K562 (cell line): ENCODE measurements around the gene ENO3. TPM values are rescaled to one million over a fixed set of nuclear protein-coding genes. Genes with fewer than 3 reads are reported as not detected.
A peak's percentile ranks its signal among the peaks of the same experiment; 100 is the strongest.

ENCODE experiments used
- ATAC-seq: fragments of 200-7000 bp; cut with Tn5 transposase; 3 replicates; pipeline ENCODE4 v1.9.1; 2020; ENCODE audit warnings: moderate library complexity
- BruUV-seq: library from RNA; stranded (reverse); fragments of 400-500 nt; replicated peaks from 2 replicates; lab custom pipeline; 2021; lab: Mats Ljungman, UMichigan
- CTCF ChIA-PET: fragments of 300-600 bp; formaldehyde crosslinking; extraction: SDS; loops from one replicate; lab custom pipeline; 2021; ENCODE audit warnings: low intra/inter-chr PET ratio; lab: Yijun Ruan, JAX
- POLR2A ChIA-PET: fragments of 300-600, 350-650 bp; sonication (Branson Sonifier 250); formaldehyde crosslinking; extraction: SDS; loops from one replicate; lab custom pipeline; 2021; ENCODE audit warnings: antibody characterized with exemption, inconsistent platforms; lab: Yijun Ruan, JAX
- DNase-seq, 4 experiments: peaks; one replicate each; pipeline versions ENCODE4 v3.0.0 to v3.0.0-alpha.2; 2011 to 2018; ENCODE audit warnings: low spot score in 3 of 4, mixed read lengths in 3 of 4; ENCODE audit errors: extremely low read depth in 1 of 4
- FAIRE-seq: peaks from 2 replicates; lab custom pipeline; 2011; peaks lifted over from hg19 to GRCh38; lab: Jason Lieb, UNC
- H2AFZ ChIP-seq: 2 replicates; pipeline ENCODE4 v1.6.0; 2011; ENCODE audit warnings: low read depth, low read length, control low read depth, inconsistent platforms
- H3K27ac ChIP-seq: fragments of 200-600 bp; 3 replicates; pipeline ENCODE4 v1.8.0; 2011; ENCODE audit warnings: low read depth, mild to moderate bottlenecking, control low read depth, inconsistent platforms, low read length, moderate library complexity, mixed read lengths; ENCODE audit errors: extremely low read depth
- H3K27me3 ChIP-seq, 2 experiments: fragments of 300-600 bp in 1 of 2; 2 replicates in 1 of 2; 3 replicates in 1 of 2; pipeline versions ENCODE4 v1.6.0 to v1.8.0; 2011; ENCODE audit warnings: inconsistent platforms in 2 of 2, low read length in 2 of 2, mild to moderate bottlenecking in 1 of 2, mixed read lengths in 1 of 2, moderate library complexity in 1 of 2; ENCODE audit not compliant: control insufficient read depth in 2 of 2, insufficient read depth in 2 of 2
- H3K36me3 ChIP-seq: fragments of 300-600 bp; 3 replicates; pipeline ENCODE4 v1.8.0; 2011; ENCODE audit warnings: mild to moderate bottlenecking, low read length, inconsistent platforms; ENCODE audit not compliant: control insufficient read depth, insufficient read depth
- H3K4me1 ChIP-seq, 2 experiments: fragments of 200-600 bp in 1 of 2; replicated peaks in 1 of 2; 2 replicates in 1 of 2; 3 replicates in 1 of 2; pipeline versions ENCODE4 v1.5.1 to v1.8.0; 2011; ENCODE audit warnings: inconsistent platforms in 2 of 2, low read length in 2 of 2, mild to moderate bottlenecking in 1 of 2, mixed read lengths in 1 of 2, moderate library complexity in 1 of 2; ENCODE audit not compliant: control insufficient read depth in 2 of 2, insufficient read depth in 2 of 2
- H3K4me2 ChIP-seq: 2 replicates; pipeline ENCODE4 v1.6.1; 2011; ENCODE audit warnings: low read length, control low read depth, inconsistent platforms, mixed read lengths; ENCODE audit not compliant: insufficient read depth
- H3K4me3 ChIP-seq: fragments of 200-600 bp; sonication (generic), shearing (Covaris generic); 2 replicates; pipeline ENCODE4 v1.5.1; 2016; ENCODE audit warnings: control low read depth, inconsistent platforms
- H3K79me2 ChIP-seq: fragments of 200-600 bp; 3 replicates; pipeline ENCODE4 v1.8.0; 2011; ENCODE audit warnings: low read length, inconsistent platforms; ENCODE audit not compliant: control insufficient read depth, insufficient read depth
- H3K9ac ChIP-seq, 2 experiments: 2 replicates each; pipeline versions ENCODE4 v1.6.0 to v1.6.1; 2011; ENCODE audit warnings: low read depth in 2 of 2, low read length in 2 of 2, control low read depth in 1 of 2, inconsistent platforms in 1 of 2, mild to moderate bottlenecking in 1 of 2, mixed read lengths in 1 of 2; ENCODE audit not compliant: insufficient read depth in 1 of 2
- H3K9me1 ChIP-seq: one replicate; pipeline ENCODE4 v1.6.0; 2011; ENCODE audit warnings: inconsistent platforms, mild to moderate bottlenecking, low read length, moderate library complexity; ENCODE audit not compliant: control insufficient read depth, insufficient read depth
- H3K9me3 ChIP-seq: replicated peaks from 2 replicates; pipeline ENCODE4 v1.5.1; 2011; ENCODE audit warnings: low read depth, low read length, inconsistent platforms; ENCODE audit not compliant: control insufficient read depth, insufficient read depth
- H4K20me1 ChIP-seq: replicated peaks from 2 replicates; pipeline ENCODE4 v1.6.1; 2011; ENCODE audit warnings: low read length, inconsistent platforms, mixed read lengths; ENCODE audit not compliant: control insufficient read depth, insufficient read depth
- C11orf30 ChIP-seq: fragments of 450-650 bp; IDR thresholded peaks from 2 replicates; pipeline ENCODE4 v1.6.1; 2016; ENCODE audit warnings: low read depth, mild to moderate bottlenecking
- ILK ChIP-seq: fragments of 450-650 bp; IDR thresholded peaks from 2 replicates; pipeline ENCODE4 v1.6.1; 2016; ENCODE audit warnings: missing genetic modification characterization, low read depth, mild to moderate bottlenecking, missing compliant biosample characterization, moderate library complexity, borderline replicate concordance
- KLF1 ChIP-seq: fragments of 450-650 bp; IDR thresholded peaks from 2 replicates; pipeline ENCODE4 v1.6.1; 2016; ENCODE audit warnings: missing genetic modification characterization, missing compliant biosample characterization
- LEF1 ChIP-seq: fragments of 450-650 bp; IDR thresholded peaks from 2 replicates; pipeline ENCODE4 v1.6.1; 2016; ENCODE audit warnings: mild to moderate bottlenecking
- NFATC3 ChIP-seq: fragments of 450-650 bp; IDR thresholded peaks from 2 replicates; pipeline ENCODE4 v1.6.1; 2017; ENCODE audit warnings: mild to moderate bottlenecking
- RFX1 ChIP-seq: fragments of 450-650 bp; IDR thresholded peaks from 2 replicates; pipeline ENCODE4 v1.6.1; 2016; ENCODE audit warnings: mild to moderate bottlenecking, moderate library complexity
- SAFB ChIP-seq: fragments of 200-400 bp; formaldehyde crosslinking; IDR thresholded peaks from 2 replicates; pipeline ENCODE4 v1.6.1; 2017; ENCODE audit warnings: low read depth, low read length, borderline replicate concordance
- SMC3 ChIP-seq: conservative IDR thresholded peaks from 2 replicates; pipeline ENCODE4 v1.6.1; 2011; ENCODE audit warnings: low read depth, low read length, improper control_type of control experiment; ENCODE audit not compliant: insufficient read depth
- ZNF644 ChIP-seq: fragments of 200-800 bp; sonication (Bioruptor generic); IDR thresholded peaks from 2 replicates; pipeline ENCODE4 v1.6.1; 2016; ENCODE audit warnings: low read depth, missing genetic modification characterization, missing compliant biosample characterization
- ZSCAN29 ChIP-seq: fragments of 450-650 bp; IDR thresholded peaks from 2 replicates; pipeline ENCODE4 v1.6.1; 2017
- WGBS: fragments of 100-300 bp; shearing (Covaris generic); methylation state at CpG from one replicate; pipeline ENCODE4 v1.1.6; 2016; ENCODE audit warnings: low coverage, mixed read lengths; ENCODE audit not compliant: insufficient coverage; ENCODE audit errors: missing lambda C conversion rate; 5-methylcytosine and 5-hydroxymethylcytosine counted together
- in situ Hi-C: fragments of 300-500 bp; cut with MboI; formaldehyde crosslinking; loops from 4 replicates; pipeline ENCODE4 v1.15.0; 2018; ENCODE audit warnings: inconsistent platforms, mixed read lengths
- intact Hi-C: fragments of 100-400 bp; cut with micrococcal nuclease; formaldehyde crosslinking; loops from 2 replicates; pipeline ENCODE4 v1.14.2; 2022
- polyA plus RNA-seq, 8 experiments: library from polyadenylated mRNA; depleted of rRNA in 4 of 8; stranded (reverse) in 5 of 8; unstranded in 3 of 8; fragments of >200 nt; fragmentation: Nextera tagmentation in 2 of 8; fragmentation: Illumina TruSeq in 1 of 8; extraction: Ambion mirVana in 2 of 8; extraction: Trizol in 1 of 8; gene quantifications; 2 replicates each; pipeline versions ENCODE4 v1.2.1 to v1.2.3, GENCODE V29; 2011 to 2014; ENCODE audit warnings: inconsistent platforms in 1 of 8, missing spikeins in 1 of 8
- total RNA-seq, 7 experiments: library from RNA; depleted of rRNA in 6 of 7; stranded (reverse); fragments of >200 nt in 6 of 7; fragmentation: Illumina TruSeq in 2 of 7; extraction: Trizol in 2 of 7; gene quantifications; 2 replicates each; pipeline versions ENCODE4 v1.2.1 to v1.2.3, GENCODE V29; 2011 to 2021; ENCODE audit warnings: low replicate concordance in 1 of 7
- TF ChIP-seq, protein P1 (sequence below): fragments of 450-650 bp; formaldehyde crosslinking; IDR thresholded peaks from 2 replicates; pipeline ENCODE4 v1.4.0; 2022; ENCODE audit warnings: missing genetic modification characterization
- TF ChIP-seq, protein P2 (sequence below): fragments of 450-650 bp; formaldehyde crosslinking; IDR thresholded peaks from 2 replicates; pipeline ENCODE4 v1.4.0; 2022; ENCODE audit warnings: missing genetic modification characterization

ENO3 gene
- total and polyA plus RNA-seq, 9 of the 15 experiments (the other 6 are each of a cell fraction or from before 2014, with no cell fraction given): 5.7 to 17.2 (median 9.9) TPM

DNA sequence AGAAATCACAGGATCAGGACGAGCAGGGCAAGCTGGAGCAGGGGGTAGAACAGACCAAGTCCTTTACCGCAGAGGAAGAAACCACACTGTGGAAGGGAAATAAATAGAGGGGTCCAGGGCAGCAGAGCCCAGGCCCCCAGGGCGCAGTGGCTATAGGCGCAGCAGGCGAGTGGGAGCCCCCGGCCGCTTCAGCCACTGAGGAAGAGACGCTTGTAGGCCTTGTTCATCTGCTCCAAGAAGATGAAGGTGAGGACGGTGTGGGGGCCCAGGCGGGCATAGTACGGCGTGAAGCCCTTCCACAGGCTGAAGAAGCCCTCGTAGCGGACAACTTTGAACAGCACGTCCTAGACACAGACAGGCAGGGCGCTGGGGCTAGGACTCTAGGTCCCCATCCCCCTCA lies 13.4 kb upstream of the ENO3 start:
- Histone ChIP-seq H3K36me3 (peaks cover 38% of the 10 kb centered on the region), H3K4me1 (peaks cover 13 to 34% of the 10 kb centered on the region in 2 experiments; a peak in 4 of 5 replicates), H3K4me2 (no peak overlapping the region), H3K9me1 (no peaks in the 10 kb centered on the region), H3K9ac (peak overlapping the region in 1 of 2 experiments; percentile 98; a peak in 2 of 4 replicates), H3K79me2 (peaks cover 41% of the 10 kb centered on the region), H3K27me3 (no peaks in the 10 kb centered on the region), H2AFZ (no peak overlapping the region), H3K9me3 (no peaks in the 10 kb centered on the region), H3K4me3 (no peak overlapping the region), H4K20me1 (no peaks in the 10 kb centered on the region), H3K27ac (no peak overlapping the region)
- CTCF ChIA-PET: no interaction called here
- in situ Hi-C loops (no loop called here), intact Hi-C loops (no loop called here)
- POLR2A ChIA-PET: interaction anchor here (1.8 kb wide), 1 partner anchor 30 kb away, joined by 4 read pairs; the partner anchor contains the start of gene SPAG7
- no peak for TF ChIP-seq SAFB
- TF ChIP-seq ZNF644 (tag): no peak
- TF ChIP-seq, protein P1, sequence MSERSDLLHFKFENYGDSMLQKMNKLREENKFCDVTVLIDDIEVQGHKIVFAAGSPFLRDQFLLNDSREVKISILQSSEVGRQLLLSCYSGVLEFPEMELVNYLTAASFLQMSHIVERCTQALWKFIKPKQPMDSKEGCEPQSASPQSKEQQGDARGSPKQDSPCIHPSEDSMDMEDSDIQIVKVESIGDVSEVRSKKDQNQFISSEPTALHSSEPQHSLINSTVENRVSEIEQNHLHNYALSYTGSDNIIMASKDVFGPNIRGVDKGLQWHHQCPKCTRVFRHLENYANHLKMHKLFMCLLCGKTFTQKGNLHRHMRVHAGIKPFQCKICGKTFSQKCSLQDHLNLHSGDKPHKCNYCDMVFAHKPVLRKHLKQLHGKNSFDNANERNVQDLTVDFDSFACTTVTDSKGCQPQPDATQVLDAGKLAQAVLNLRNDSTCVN: no peak
- TF ChIP-seq SMC3: no peak
- no peak for TF ChIP-seq KLF1 (tag)
- TF ChIP-seq C11orf30: no peak
- TF ChIP-seq ILK (tag): no peak
- TF ChIP-seq NFATC3: no peak
- TF ChIP-seq RFX1: no peak
- no peak for TF ChIP-seq LEF1
- TF ChIP-seq, protein P2, sequence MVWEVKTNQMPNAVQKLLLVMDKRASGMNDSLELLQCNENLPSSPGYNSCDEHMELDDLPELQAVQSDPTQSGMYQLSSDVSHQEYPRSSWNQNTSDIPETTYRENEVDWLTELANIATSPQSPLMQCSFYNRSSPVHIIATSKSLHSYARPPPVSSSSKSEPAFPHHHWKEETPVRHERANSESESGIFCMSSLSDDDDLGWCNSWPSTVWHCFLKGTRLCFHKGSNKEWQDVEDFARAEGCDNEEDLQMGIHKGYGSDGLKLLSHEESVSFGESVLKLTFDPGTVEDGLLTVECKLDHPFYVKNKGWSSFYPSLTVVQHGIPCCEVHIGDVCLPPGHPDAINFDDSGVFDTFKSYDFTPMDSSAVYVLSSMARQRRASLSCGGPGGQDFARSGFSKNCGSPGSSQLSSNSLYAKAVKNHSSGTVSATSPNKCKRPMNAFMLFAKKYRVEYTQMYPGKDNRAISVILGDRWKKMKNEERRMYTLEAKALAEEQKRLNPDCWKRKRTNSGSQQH (CRISPR knock-in tag): no peak
- TF ChIP-seq ZSCAN29: no peak
- WGBS: no CpG with 5 or more reads among the region's 16 CpGs
- no TSS peak for BruUV-seq
- DNase-seq: no peak
- no peak for ATAC-seq
- FAIRE-seq: no peak
